ENCODE results near the gene OR10K1. TPM values are rescaled to one million over a fixed set of nuclear protein-coding genes. Genes with fewer than 3 reads are reported as not detected.
"Not testable (repeated sequence)": the region's sequence is repeated elsewhere in the genome, so short reads cannot be mapped to it uniquely, and the experiment has no call there.

The OR10K1 gene, protein sequence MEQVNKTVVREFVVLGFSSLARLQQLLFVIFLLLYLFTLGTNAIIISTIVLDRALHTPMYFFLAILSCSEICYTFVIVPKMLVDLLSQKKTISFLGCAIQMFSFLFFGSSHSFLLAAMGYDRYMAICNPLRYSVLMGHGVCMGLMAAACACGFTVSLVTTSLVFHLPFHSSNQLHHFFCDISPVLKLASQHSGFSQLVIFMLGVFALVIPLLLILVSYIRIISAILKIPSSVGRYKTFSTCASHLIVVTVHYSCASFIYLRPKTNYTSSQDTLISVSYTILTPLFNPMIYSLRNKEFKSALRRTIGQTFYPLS
- not detected for polyA plus RNA-seq (2013, experiment 1 of 2)
- polyA plus RNA-seq (2013, experiment 2 of 2), result not detected

DNA sequence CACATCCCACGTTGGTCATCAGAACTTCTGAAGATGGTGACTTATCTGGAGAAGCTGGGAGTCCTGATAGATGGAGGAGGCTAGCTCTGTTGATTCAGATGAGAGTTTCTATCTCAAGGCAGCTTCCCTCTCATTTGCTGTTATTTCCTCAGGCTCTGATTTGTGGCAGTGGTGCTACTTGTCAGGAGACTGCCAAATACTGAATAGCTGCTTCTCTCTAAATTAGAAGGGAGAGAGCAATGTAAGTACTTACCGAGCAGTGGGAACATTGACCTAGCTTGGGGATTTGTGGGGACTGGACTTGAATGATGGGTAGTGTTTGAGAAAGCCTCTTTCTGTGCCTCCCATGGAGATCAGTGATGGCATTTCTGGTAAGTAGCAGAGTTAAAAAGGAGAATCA is at the start of gene OR10K1:
Gene OR10K1 (plus strand): TSS at position 301 of the 400 bp plus-strand sequence. CDS start 3,728 bp downstream, outside the sequence.
- Histone ChIP-seq H3K9me3 (ENCODE audit: control insufficient read depth, low read length) (no peaks in the 10 kb centered on the region), H3K36me3 (ENCODE audit: control insufficient read depth, insufficient read depth, low read length) (no peaks in the 10 kb centered on the region), H3K4me1 (ENCODE audit: control insufficient read depth, insufficient read depth, low read length, poor library complexity, severe bottlenecking) (no peaks in the 10 kb centered on the region), H3K27ac (ENCODE audit: low read depth, low read length, severe bottlenecking) (no peak within 1 kb of the TSS), H3K4me3 (ENCODE audit: extremely low read depth, insufficient read depth, low read length, poor library complexity, severe bottlenecking) (no peak within 1 kb of the TSS)
- 80 to 100% methylated on average over 1 of the region's 2 CpGs for WGBS, 2 experiments (ENCODE audit: insufficient coverage in 2 of 2)

DNA sequence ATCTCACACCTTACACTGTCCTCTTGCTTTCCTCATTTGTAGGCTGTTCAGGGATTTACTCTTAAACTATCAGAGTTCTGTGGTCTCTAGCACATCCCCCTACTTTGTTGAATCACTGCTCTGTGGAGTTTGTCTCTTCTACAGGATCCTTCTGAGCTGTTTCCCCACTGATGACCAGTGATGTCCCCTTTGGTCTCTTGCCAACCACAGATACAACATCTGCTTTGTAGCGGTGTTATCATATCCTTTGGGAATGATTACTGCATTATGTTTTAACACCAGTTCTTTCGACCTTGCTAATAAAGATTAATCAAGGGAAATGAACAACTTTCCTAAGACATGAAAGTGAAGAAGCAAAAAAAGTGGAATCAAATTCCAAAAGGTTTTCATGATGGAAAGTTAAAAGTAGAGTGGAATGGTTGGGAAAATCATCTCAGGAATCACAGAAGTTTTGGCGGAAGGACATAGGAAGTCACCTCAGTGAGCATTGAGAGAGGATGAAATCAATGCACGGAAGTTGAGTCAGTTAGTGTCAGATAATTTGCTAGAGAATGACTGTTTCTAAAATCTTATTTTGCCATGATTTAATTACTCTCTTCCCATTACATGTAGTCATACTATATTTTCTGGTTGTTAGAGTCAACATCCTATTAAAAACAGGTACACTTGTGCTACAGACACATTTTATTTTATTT is 46.8 kb upstream of the OR10K1 start:
- Histone ChIP-seq H3K9me3 (ENCODE audit: control insufficient read depth, low read length) (no peaks in the 10 kb centered on the region), H3K36me3 (ENCODE audit: control insufficient read depth, insufficient read depth, low read length) (no peaks in the 10 kb centered on the region), H3K4me3 (ENCODE audit: extremely low read depth, insufficient read depth, low read length, poor library complexity, severe bottlenecking) (no peak overlapping the region), H3K27ac (ENCODE audit: low read depth, low read length, severe bottlenecking) (no peak overlapping the region), H3K4me1 (ENCODE audit: control insufficient read depth, insufficient read depth, low read length, poor library complexity, severe bottlenecking) (no peaks in the 10 kb centered on the region)
- 98 to 100% methylated on average over 1 to 3 of the region's 4 CpGs for WGBS, 2 experiments (ENCODE audit: insufficient coverage in 2 of 2)

DNA sequence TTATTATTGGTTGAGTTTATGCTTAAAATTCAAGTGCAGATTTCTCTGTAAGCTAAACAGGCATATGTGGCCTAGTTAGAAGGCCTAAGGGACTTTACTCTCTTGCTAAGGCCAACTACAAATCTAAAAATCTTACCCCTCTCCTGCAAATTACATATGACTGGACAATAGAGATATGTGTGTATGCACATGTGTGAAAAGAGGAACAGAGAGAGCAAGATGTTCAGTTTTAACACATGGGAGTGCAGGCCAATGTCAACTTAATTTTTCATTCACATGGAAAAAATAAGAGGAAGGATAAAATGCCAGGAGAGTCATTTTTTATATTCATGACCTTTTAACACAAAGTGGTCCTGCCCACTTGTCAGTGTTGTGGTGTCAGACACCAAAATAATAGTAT is 44.0 kb upstream of the OR10K1 start:
- no peak overlapping the region for H3K27ac ChIP-seq (ENCODE audit: low read depth, low read length, severe bottlenecking)
- no peaks in the 10 kb centered on the region for H3K4me1 ChIP-seq (ENCODE audit: control insufficient read depth, insufficient read depth, low read length, poor library complexity, severe bottlenecking)
- no peak overlapping the region for H3K4me3 ChIP-seq (ENCODE audit: extremely low read depth, insufficient read depth, low read length, poor library complexity, severe bottlenecking)
- no peaks in the 10 kb centered on the region for H3K36me3 ChIP-seq (ENCODE audit: control insufficient read depth, insufficient read depth, low read length)
- no peaks in the 10 kb centered on the region for H3K9me3 ChIP-seq (ENCODE audit: control insufficient read depth, low read length)

DNA sequence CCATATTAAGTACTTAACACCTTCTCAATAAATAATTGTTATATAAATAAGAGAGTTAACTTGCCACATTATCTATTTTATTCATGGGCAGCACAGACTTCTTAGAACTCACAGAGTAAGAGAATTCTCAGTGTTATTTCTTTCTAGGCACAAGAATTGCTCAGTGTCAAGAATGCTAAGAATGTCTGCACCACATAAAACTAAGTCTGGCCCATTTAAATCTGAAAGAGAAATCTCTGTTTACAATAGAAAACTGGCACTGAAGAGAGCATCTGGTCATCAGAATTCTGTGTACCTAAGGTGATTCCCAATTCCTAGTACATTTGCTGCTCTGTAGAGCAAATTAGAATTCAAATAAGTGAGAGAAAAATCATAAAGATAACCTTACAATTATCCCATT is 39.4 kb upstream of the OR10K1 start:
- no peak overlapping the region for H3K4me3 ChIP-seq (ENCODE audit: extremely low read depth, insufficient read depth, low read length, poor library complexity, severe bottlenecking)
- H3K27ac ChIP-seq (ENCODE audit: low read depth, low read length, severe bottlenecking), result no peak overlapping the region
- H3K9me3 ChIP-seq (ENCODE audit: control insufficient read depth, low read length), result no peaks in the 10 kb centered on the region
- H3K36me3 ChIP-seq (ENCODE audit: control insufficient read depth, insufficient read depth, low read length), result no peaks in the 10 kb centered on the region
- H3K4me1 ChIP-seq (ENCODE audit: control insufficient read depth, insufficient read depth, low read length, poor library complexity, severe bottlenecking), result no peaks in the 10 kb centered on the region

DNA sequence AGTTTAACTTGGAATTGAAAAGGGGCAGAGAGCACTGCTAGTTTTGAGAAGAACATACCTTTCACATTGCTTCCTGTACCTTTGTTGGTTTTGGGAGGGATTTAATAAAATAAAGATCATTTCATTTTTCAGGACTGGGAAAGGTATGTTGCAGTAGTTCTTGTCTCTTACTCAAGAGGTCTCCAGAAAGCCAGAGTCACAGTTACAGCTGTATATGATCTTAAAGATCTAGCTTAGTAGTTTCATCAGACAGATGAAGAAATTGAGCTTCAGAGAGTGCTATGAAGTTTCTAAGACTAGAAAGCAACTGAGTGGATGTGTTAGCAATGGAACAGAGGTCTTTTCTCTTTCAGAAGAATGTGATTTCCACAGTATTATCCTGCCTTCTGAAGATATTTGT is 36.6 kb upstream of the OR10K1 start:
- no peaks in the 10 kb centered on the region for H3K4me1 ChIP-seq (ENCODE audit: control insufficient read depth, insufficient read depth, low read length, poor library complexity, severe bottlenecking)
- H3K4me3 ChIP-seq (ENCODE audit: extremely low read depth, insufficient read depth, low read length, poor library complexity, severe bottlenecking), result no peak overlapping the region
- H3K36me3 ChIP-seq (ENCODE audit: control insufficient read depth, insufficient read depth, low read length), result no peaks in the 10 kb centered on the region
- no peaks in the 10 kb centered on the region for H3K9me3 ChIP-seq (ENCODE audit: control insufficient read depth, low read length)
- no peak overlapping the region for H3K27ac ChIP-seq (ENCODE audit: low read depth, low read length, severe bottlenecking)

DNA sequence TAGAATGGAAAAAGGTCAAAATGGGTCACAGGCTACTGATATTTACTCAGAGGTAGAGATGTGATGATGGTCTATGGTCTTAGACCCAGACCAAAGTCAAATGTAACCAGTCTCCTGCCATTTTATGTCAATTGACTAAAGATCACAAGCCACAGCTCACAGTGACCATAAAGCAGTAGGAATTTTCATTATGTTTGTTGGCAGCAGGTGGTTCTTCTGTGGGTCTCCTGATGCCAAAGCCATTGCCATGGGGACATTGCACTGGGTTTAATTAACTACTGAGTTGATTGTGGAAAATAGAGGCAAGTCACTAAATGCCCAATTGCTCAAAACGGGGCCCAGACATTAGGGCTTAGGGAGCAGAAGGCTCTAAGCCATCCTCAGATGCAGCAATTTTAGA is 35.5 kb upstream of the OR10K1 start, which contains the start of gene OR10K2:
Gene OR10K2 (minus strand): TSS at position 101 of the 400 bp plus-strand sequence. CDS start 5,371 bp downstream, outside the sequence.
- Histone ChIP-seq H3K4me3 (ENCODE audit: extremely low read depth, insufficient read depth, low read length, poor library complexity, severe bottlenecking) (no peak within 1 kb of the TSS), H3K4me1 (ENCODE audit: control insufficient read depth, insufficient read depth, low read length, poor library complexity, severe bottlenecking) (no peaks in the 10 kb centered on the region), H3K9me3 (ENCODE audit: control insufficient read depth, low read length) (no peaks in the 10 kb centered on the region), H3K27ac (ENCODE audit: low read depth, low read length, severe bottlenecking) (no peak within 1 kb of the TSS), H3K36me3 (ENCODE audit: control insufficient read depth, insufficient read depth, low read length) (no peaks in the 10 kb centered on the region)
- WGBS, 2 experiments (ENCODE audit: insufficient coverage in 2 of 2), result 90% methylated on average over 1 of the region's 1 CpG; no CpG with 5 or more reads in 1 of the 2 experiments

DNA sequence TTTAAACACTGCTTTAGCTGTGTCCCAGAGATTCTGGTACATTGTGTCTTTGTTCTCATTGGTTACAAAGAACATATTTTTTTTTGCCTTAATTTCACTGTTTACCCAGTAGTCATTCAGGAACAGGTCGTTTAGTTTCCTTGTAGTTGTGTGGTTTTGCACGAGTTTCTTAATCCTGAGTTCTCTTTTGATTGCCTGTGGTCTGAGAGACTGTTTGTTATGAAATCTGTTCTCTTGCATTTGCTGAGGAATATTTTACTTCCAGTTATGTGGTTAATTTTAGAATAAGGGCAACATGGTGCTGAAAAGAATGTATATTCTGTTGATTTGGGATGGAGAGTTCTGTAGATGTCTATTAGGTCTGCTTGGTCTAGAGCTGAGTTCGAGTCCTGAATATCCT is 31.5 kb upstream of the OR10K1 start:
- not testable (repeated sequence) for H3K4me1 ChIP-seq (ENCODE audit: control insufficient read depth, insufficient read depth, low read length, poor library complexity, severe bottlenecking); H3K27ac ChIP-seq (ENCODE audit: low read depth, low read length, severe bottlenecking); H3K9me3 ChIP-seq (ENCODE audit: control insufficient read depth, low read length); H3K4me3 ChIP-seq (ENCODE audit: extremely low read depth, insufficient read depth, low read length, poor library complexity, severe bottlenecking); H3K36me3 ChIP-seq (ENCODE audit: control insufficient read depth, insufficient read depth, low read length)
- WGBS, 2 experiments (ENCODE audit: insufficient coverage in 2 of 2), result 71 to 80% methylated on average over 1 to 3 of the region's 3 CpGs

DNA sequence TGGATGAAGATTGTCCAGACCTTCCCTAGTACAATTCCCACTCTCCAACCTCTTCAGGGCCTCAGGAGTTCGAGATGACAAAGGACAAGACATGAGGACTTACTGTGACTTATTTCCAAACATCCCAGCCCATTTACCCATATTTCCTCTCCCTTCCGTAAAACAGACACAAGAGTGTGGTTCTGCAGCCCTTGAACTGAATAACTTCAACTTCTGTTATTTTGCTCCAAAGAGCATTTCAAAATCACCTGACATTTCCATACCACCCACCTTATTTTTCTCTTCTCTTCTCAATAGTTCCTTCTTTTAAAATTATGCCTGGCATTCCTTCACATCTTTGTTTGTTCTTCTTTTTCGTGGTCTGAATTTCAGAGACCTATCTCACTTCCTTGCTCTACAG is 26.9 kb upstream of the OR10K1 start:
- Histone ChIP-seq H3K36me3 (ENCODE audit: control insufficient read depth, insufficient read depth, low read length) (no peaks in the 10 kb centered on the region), H3K27ac (ENCODE audit: low read depth, low read length, severe bottlenecking) (no peak overlapping the region)
- 65 to 82% methylated on average over 2 to 3 of the region's 3 CpGs for WGBS, 2 experiments (ENCODE audit: insufficient coverage in 2 of 2)

DNA sequence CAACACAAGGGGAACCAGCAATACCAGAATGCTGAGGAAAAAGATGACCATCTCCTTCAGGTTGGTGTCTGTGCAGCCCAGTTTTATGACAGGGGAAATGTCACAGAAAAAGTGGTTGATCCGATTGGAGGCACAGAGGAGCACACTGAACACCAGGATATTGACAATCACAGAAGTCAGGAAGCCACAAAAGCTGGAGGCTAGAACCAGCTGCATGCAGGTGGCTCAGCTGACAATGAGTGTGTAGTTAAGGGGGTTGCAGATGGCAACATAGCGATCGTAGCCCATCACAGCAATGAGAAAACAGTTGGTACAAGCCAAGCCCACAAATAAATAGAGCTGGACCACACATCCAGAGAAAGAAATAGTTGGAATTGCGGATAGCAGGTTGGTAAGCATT is 16.3 kb upstream of the OR10K1 start:
- Histone ChIP-seq H3K27ac (ENCODE audit: low read depth, low read length, severe bottlenecking) (no peak overlapping the region), H3K9me3 (ENCODE audit: control insufficient read depth, low read length) (no peaks in the 10 kb centered on the region), H3K4me3 (ENCODE audit: extremely low read depth, insufficient read depth, low read length, poor library complexity, severe bottlenecking) (no peak overlapping the region), H3K4me1 (ENCODE audit: control insufficient read depth, insufficient read depth, low read length, poor library complexity, severe bottlenecking) (no peaks in the 10 kb centered on the region), H3K36me3 (ENCODE audit: control insufficient read depth, insufficient read depth, low read length) (no peaks in the 10 kb centered on the region)
- WGBS, 2 experiments (ENCODE audit: insufficient coverage in 2 of 2), result 38 to 90% methylated on average over 1 to 3 of the region's 4 CpGs

More for the DNA sequence above, 26.9 kb upstream of the OR10K1 start:
- Histone ChIP-seq H3K9me3 (ENCODE audit: control insufficient read depth, low read length) (no peaks in the 10 kb centered on the region), H3K4me3 (ENCODE audit: extremely low read depth, insufficient read depth, low read length, poor library complexity, severe bottlenecking) (no peak overlapping the region), H3K4me1 (ENCODE audit: control insufficient read depth, insufficient read depth, low read length, poor library complexity, severe bottlenecking) (no peaks in the 10 kb centered on the region)

DNA sequence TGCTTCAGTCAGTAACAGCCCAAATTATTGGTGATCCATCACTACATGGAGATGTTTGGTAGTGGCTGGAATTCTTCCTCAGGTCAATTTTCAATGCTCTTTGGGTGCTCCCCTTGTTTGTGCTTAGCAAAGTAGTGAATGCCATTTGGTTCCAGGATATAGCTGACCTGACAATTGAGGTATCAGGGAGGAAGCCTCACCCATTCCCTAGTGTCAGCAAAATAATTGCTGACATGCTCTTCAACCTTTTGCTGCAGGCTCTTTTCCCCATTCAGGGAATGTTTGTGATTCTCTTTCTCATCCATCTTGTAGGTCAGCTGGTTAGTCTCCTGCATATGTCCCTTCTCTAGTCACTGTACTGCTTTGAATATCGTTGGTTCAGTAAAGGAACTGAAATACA is 7.1 kb upstream of the OR10K1 start:
- Histone ChIP-seq H3K36me3 (ENCODE audit: control insufficient read depth, insufficient read depth, low read length) (no peaks in the 10 kb centered on the region), H3K9me3 (ENCODE audit: control insufficient read depth, low read length) (no peaks in the 10 kb centered on the region), H3K4me1 (ENCODE audit: control insufficient read depth, insufficient read depth, low read length, poor library complexity, severe bottlenecking) (no peaks in the 10 kb centered on the region), H3K27ac (ENCODE audit: low read depth, low read length, severe bottlenecking) (no peak overlapping the region), H3K4me3 (ENCODE audit: extremely low read depth, insufficient read depth, low read length, poor library complexity, severe bottlenecking) (no peak overlapping the region)
- WGBS, 2 experiments (ENCODE audit: insufficient coverage in 2 of 2), result 100% methylated on average over 1 of the region's 1 CpG

DNA sequence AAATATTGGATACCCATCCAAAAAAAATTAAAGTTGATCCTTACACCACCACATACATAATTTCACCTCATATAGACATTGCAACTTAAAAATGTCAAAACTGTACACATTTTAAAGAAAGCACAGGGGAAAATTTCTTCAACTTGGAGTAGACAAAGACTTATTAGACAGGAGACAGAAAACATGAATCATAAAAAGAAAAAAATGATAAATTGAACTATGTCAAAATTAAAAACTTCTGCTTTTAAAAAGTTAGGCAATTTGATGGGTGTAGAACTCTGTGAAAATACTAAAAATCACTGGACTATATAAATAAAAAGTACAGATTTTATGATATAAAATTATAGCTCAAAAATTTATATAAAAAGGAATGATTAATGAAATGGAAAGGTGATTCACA is 4.4 kb upstream of the OR10K1 start:
- H3K27ac ChIP-seq (ENCODE audit: low read depth, low read length, severe bottlenecking), result no peak overlapping the region
- no peaks in the 10 kb centered on the region for H3K9me3 ChIP-seq (ENCODE audit: control insufficient read depth, low read length)
- H3K36me3 ChIP-seq (ENCODE audit: control insufficient read depth, insufficient read depth, low read length), result no peaks in the 10 kb centered on the region

More for the DNA sequence above, 4.4 kb upstream of the OR10K1 start:
- Histone ChIP-seq H3K4me3 (ENCODE audit: extremely low read depth, insufficient read depth, low read length, poor library complexity, severe bottlenecking) (no peak overlapping the region), H3K4me1 (ENCODE audit: control insufficient read depth, insufficient read depth, low read length, poor library complexity, severe bottlenecking) (no peaks in the 10 kb centered on the region)

Data from mesodermal cell (in vitro differentiated cells).